AG04449 (cell line): ENCODE data around the gene PAX5.

Source experiments
- CTCF ChIA-PET: fragments of 350-600 bp; formaldehyde crosslinking; extraction: SDS; loops from one replicate; lab custom pipeline; 2021; ENCODE audit warnings: antibody characterized with exemption; lab: Yijun Ruan, JAX
- POLR2A ChIA-PET: fragments of 400-600, 350-600 bp; formaldehyde crosslinking; extraction: SDS; loops from one replicate; lab custom pipeline; 2020; ENCODE audit warnings: antibody characterized with exemption, inconsistent platforms; lab: Yijun Ruan, JAX
- DNase-seq: peaks from one replicate; pipeline ENCODE4 v3.0.0-alpha.2; 2010; ENCODE audit warnings: low read depth, low spot score
- H3K4me3 ChIP-seq: 2 replicates; pipeline ENCODE4 v1.5.1; 2011; ENCODE audit warnings: low read depth, mild to moderate bottlenecking, control low read depth, low read length
- TF ChIP-seq, protein P1 (sequence below): IDR thresholded peaks from one replicate; pipeline ENCODE4 v1.5.1; 2011; ENCODE audit warnings: mild to moderate bottlenecking, moderate library complexity, low read length, control low read depth, inconsistent platforms; ENCODE audit not compliant: insufficient read depth; ENCODE audit errors: missing control alignments

Gene PAX5

GRCh38 chr9:37034938-37035647, 1.0 kb upstream of the PAX5 start:
- CTCF ChIA-PET: no interaction called here
- DNase-seq: no peak
- POLR2A ChIA-PET: no interaction called here
- TF ChIP-seq, protein P1, sequence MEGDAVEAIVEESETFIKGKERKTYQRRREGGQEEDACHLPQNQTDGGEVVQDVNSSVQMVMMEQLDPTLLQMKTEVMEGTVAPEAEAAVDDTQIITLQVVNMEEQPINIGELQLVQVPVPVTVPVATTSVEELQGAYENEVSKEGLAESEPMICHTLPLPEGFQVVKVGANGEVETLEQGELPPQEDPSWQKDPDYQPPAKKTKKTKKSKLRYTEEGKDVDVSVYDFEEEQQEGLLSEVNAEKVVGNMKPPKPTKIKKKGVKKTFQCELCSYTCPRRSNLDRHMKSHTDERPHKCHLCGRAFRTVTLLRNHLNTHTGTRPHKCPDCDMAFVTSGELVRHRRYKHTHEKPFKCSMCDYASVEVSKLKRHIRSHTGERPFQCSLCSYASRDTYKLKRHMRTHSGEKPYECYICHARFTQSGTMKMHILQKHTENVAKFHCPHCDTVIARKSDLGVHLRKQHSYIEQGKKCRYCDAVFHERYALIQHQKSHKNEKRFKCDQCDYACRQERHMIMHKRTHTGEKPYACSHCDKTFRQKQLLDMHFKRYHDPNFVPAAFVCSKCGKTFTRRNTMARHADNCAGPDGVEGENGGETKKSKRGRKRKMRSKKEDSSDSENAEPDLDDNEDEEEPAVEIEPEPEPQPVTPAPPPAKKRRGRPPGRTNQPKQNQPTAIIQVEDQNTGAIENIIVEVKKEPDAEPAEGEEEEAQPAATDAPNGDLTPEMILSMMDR: no peak
- H3K4me3 ChIP-seq: no peak overlapping the region

GRCh38 chr9:37034305-37034937, 353 bp upstream of the PAX5 start:
- CTCF ChIA-PET: no interaction called here
- no peak for DNase-seq
- TF ChIP-seq, protein P1: no peak
- POLR2A ChIA-PET: no interaction called here
- no peak overlapping the region for H3K4me3 ChIP-seq

DNA sequence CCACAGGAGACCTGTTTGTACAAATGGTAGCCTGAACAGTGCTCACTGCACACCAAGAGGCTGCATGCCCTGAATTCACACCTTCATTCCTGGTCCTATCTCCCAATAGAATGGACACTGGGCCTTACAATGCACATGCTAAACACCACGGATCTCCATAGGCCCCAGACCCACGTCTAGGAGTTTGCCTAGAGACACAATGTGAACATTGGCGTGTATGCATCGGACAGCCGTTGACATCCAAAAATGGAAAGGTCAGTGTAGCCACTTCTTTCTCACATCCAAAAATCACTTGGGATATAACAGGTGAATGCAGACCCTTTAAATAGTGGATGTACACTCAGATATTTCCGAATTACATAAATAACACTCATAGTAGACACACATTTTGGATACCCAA, 927 bp downstream of the PAX5 start:
- no peak for DNase-seq
- ChIA-PET POLR2A (no interaction called here), CTCF (no interaction called here)
- no peak overlapping the region for H3K4me3 ChIP-seq
- TF ChIP-seq, protein P1: no peak

DNA sequence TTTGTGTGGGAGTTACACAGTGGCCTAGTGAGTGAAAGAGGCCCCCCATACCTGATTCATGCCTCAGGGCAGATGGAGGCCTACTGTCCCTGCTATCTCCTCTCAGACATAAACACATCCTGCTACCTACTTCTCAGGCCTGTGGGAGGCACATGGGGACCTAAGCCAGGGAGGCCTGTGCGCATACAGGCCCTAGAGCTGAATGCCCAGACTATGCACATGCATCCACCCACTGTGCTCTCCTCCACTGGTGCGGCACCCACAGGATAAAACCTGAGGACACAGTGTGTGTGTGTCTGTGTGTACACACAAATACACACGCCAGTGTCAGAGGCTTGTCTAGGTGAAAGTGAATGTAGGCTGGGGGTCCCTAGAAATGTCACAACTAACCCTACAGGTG, 1.4 kb downstream of the PAX5 start:
- TF ChIP-seq, protein P1: no peak
- POLR2A ChIA-PET: no interaction called here
- CTCF ChIA-PET: no interaction called here
- no peak overlapping the region for H3K4me3 ChIP-seq
- DNase-seq: no peak

DNA sequence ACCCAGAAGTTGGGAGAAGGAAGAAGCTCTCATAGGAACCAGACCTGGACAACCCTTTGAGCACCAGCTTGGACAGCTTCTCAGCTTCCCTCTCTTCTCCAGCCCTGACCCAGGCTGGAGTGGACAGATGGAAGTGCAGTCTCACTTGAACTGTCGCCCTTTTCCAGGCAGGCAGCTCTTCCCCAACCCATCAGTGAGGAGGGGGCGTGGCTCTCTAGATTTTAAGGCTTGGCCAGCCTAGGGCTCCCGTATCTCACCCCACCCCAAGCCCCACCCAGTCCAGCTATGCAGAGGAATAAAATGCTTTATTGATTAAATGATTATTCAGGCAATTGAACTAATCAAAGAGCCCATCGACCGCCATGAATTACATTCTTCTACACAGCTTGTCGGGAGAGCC, 2.2 kb downstream of the PAX5 start:
- TF ChIP-seq, protein P1: no peak
- CTCF ChIA-PET: no interaction called here

DNA sequence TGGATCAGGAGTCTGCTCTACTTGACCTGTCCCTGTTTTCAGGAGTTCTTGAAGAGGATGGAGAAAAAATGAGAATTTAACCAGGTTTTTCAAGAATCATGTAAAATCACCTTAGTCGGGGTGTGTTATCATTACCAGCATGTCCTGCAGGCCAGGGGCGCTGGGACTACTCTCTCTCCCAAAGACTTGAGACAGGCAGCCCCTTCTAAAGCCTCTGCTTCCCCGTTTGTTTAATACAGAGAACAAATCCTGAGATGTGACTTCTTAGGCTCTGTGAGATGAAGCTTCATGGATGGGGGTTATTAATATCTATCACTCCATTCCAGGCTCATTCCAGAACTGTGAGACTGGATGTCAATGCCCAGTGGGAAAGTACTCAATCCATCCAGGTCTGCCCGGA, 3.0 kb downstream of the PAX5 start:
- TF ChIP-seq, protein P1: no peak
- POLR2A ChIA-PET: no interaction called here
- DNase-seq: no peak
- CTCF ChIA-PET: no interaction called here
- no peak overlapping the region for H3K4me3 ChIP-seq

More for the DNA sequence above, 2.2 kb downstream of the PAX5 start:
- DNase-seq: no peak
- POLR2A ChIA-PET: interaction anchor here (0.6 kb wide), 1 partner anchor 387 kb away, joined by 3 read pairs; no protein-coding TSS in a partner anchor
- no peak overlapping the region for H3K4me3 ChIP-seq
